Breast epithelium (tissue), 4 donors: Measurements from ENCODE around the gene RAB21. TPM values are rescaled to one million over a fixed set of nuclear protein-coding genes. Genes with fewer than 3 reads are reported as not detected.
"Not testable (repeated sequence)": the region's sequence is repeated elsewhere in the genome, so short reads cannot be mapped to it uniquely, and the experiment has no call there.

Experiments
- DNase-seq, 2 donors: peaks; one replicate each; pipeline ENCODE4 v3.0.0-alpha.2; 2019; ENCODE audit warnings: low spot score in 2 of 2
- H3K27ac ChIP-seq, 2 donors: fragments of 200-600 bp; sonication (generic) in 1 of 2; one replicate each; pipeline ENCODE4 v1.5.1; 2016 to 2019; ENCODE audit warnings: mild to moderate bottlenecking in 1 of 2
- H3K27me3 ChIP-seq, 2 donors: fragments of 200-600 bp; sonication (generic) in 1 of 2; one replicate each; pipeline versions ENCODE4 v1.5.1 to v1.6.0; 2017 to 2019; ENCODE audit warnings: control low read depth in 1 of 2, mild to moderate bottlenecking in 1 of 2
- H3K36me3 ChIP-seq: fragments of 200-600 bp; one replicate; pipeline ENCODE4 v1.5.1; 2019
- H3K4me1 ChIP-seq, 2 donors: fragments of 200-600 bp; sonication (generic); one replicate each; pipeline ENCODE4 v1.5.1; 2016 to 2019; ENCODE audit warnings: control low read depth in 1 of 2
- H3K4me3 ChIP-seq, 3 donors: fragments of 200-600 bp; sonication (generic); 1 replicate in 2 of 3; 2 replicates in 1 of 3; pipeline ENCODE4 v1.5.1; 2016 to 2019; ENCODE audit warnings: mild to moderate bottlenecking in 3 of 3, moderate library complexity in 2 of 3
- H3K9me3 ChIP-seq, 2 donors: fragments of 200-600 bp; sonication (generic) in 1 of 2; one replicate each; pipeline ENCODE4 v1.5.1; 2016 to 2019; ENCODE audit warnings: control low read depth in 1 of 2
- POLR2A ChIP-seq: fragments of 450-650 bp; IDR thresholded peaks from one replicate; pipeline ENCODE4 v1.6.1; 2016; ENCODE audit warnings: antibody characterized with exemption, mild to moderate bottlenecking, moderate library complexity
- POLR2AphosphoS5 ChIP-seq, 3 donors: sonication (generic); formaldehyde crosslinking; IDR thresholded peaks; one replicate each; pipeline ENCODE4 v1.6.1; 2017; ENCODE audit warnings: antibody characterized with exemption in 3 of 3
- intact Hi-C: fragments of 100-400 bp; cut with DNase I; formaldehyde crosslinking; loops from one replicate; pipeline ENCODE4 v1.15.1; 2023; ENCODE audit warnings: low total_unique reads
- total RNA-seq, 3 donors: library from RNA; depleted of rRNA; stranded (reverse); fragments of >200 nt; gene quantifications; one replicate each; pipeline ENCODE4 v1.1.0, GENCODE V29; 2016
- TF ChIP-seq, protein P1 (sequence below), 3 donors: fragments of 450-650 bp; IDR thresholded peaks; one replicate each; pipeline ENCODE4 v1.5.1; 2016 to 2017; ENCODE audit warnings: antibody characterized with exemption in 3 of 3, mild to moderate bottlenecking in 3 of 3, moderate library complexity in 3 of 3

Gene RAB21
- total RNA-seq, 3 donors from 2014 or later: 22.1 to 26.9 (median 22.6) TPM

DNA sequence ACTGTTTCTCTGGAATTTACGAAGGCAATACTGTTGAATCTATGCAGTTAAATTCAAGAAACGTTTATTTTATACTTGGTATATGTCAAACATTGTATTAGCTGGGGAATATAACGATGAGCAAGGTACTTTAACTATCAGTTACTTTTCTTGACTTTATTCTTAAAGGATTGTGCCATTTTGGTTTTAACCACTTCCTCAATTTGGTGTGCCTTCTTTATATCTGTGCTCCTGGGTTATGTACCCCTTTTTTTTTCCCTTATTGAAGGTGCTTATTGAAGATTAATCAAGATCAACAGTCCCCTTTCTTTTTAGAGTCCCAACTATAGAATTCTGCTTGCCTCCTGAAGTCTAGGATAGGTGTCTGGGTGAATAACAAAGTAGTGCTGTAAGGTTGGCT lies 5.8 kb downstream of the RAB21 start:
- H3K27ac ChIP-seq: no peak overlapping the region
- intact Hi-C loops: no loop called here
- no peaks in the 10 kb centered on the region for H3K4me1 ChIP-seq
- peaks cover 0 to 13% of the 10 kb centered on the region in 2 donors for H3K9me3 ChIP-seq
- DNase-seq: no peak
- no peak overlapping the region for H3K4me3 ChIP-seq
- H3K27me3 ChIP-seq: no peaks in the 10 kb centered on the region
- H3K36me3 ChIP-seq: no peaks in the 10 kb centered on the region
- TF ChIP-seq, protein P1, sequence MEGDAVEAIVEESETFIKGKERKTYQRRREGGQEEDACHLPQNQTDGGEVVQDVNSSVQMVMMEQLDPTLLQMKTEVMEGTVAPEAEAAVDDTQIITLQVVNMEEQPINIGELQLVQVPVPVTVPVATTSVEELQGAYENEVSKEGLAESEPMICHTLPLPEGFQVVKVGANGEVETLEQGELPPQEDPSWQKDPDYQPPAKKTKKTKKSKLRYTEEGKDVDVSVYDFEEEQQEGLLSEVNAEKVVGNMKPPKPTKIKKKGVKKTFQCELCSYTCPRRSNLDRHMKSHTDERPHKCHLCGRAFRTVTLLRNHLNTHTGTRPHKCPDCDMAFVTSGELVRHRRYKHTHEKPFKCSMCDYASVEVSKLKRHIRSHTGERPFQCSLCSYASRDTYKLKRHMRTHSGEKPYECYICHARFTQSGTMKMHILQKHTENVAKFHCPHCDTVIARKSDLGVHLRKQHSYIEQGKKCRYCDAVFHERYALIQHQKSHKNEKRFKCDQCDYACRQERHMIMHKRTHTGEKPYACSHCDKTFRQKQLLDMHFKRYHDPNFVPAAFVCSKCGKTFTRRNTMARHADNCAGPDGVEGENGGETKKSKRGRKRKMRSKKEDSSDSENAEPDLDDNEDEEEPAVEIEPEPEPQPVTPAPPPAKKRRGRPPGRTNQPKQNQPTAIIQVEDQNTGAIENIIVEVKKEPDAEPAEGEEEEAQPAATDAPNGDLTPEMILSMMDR (IDR thresholded peaks at IDR 0.05): no peak
- no peak for TF ChIP-seq POLR2AphosphoS5 (IDR thresholded peaks at IDR 0.05)
- TF ChIP-seq POLR2A: no peak

GRCh38 chr12:71761354-71761753 lies 6.7 kb downstream of the RAB21 start:
- H3K4me3 ChIP-seq, H3K27ac ChIP-seq, H3K4me1 ChIP-seq, H3K36me3 ChIP-seq, DNase-seq, intact Hi-C loops, H3K27me3 ChIP-seq: not testable (repeated sequence)
- peaks cover 0 to 13% of the 10 kb centered on the region in 2 donors for H3K9me3 ChIP-seq

DNA sequence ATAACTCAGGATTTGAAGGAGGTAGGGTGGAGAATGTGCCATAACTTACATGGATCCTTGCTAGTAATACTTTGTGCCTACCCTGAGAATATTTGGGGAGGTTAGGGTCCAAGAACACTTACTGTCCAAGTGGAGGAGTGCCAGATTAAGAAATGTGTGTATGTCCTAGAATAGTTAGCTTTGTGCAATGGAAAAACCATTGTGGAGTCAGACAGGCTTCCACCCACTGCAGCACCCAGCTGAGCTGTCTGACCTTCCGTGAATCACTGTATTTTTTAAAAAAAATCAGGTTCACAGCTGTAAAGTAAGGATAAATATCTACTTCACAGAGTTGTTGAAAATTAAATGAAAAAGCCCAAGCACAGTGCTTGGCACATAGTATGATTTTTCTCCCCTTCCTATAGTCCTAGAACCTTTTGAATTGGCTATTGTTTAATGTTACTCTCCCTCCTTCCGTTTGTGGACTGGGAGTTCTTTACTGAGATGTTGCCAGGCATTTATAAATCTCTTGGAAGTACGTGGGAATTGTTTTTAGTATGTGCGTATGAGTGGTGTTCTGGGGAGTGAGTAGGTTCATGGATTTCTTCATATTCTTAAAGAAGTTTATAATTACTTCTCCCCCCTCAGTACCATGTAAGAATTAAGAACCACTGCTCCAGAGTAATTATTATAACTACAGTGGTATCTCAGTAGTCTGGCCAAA lies 9.2 kb downstream of the RAB21 start:
- Histone ChIP-seq H3K36me3 (no peaks in the 10 kb centered on the region), H3K4me3 (no peak overlapping the region), H3K9me3 (peaks cover 0 to 13% of the 10 kb centered on the region in 2 donors), H3K4me1 (no peaks in the 10 kb centered on the region), H3K27ac (peak overlapping the region; percentile 19 to 38), H3K27me3 (no peaks in the 10 kb centered on the region)
- DNase-seq: no peak
- TF ChIP-seq, protein P1 (IDR thresholded peaks at IDR 0.05): no peak
- TF ChIP-seq POLR2A: no peak
- TF ChIP-seq POLR2AphosphoS5 (IDR thresholded peaks at IDR 0.05): no peak
- intact Hi-C loops: no loop called here

GRCh38 chr12:71764587-71765321 lies 10.1 kb downstream of the RAB21 start:
- H3K36me3 ChIP-seq: no peaks in the 10 kb centered on the region
- no peaks in the 10 kb centered on the region for H3K4me1 ChIP-seq
- no peak overlapping the region for H3K27ac ChIP-seq
- no peaks in the 10 kb centered on the region for H3K27me3 ChIP-seq
- DNase-seq: no peak
- TF ChIP-seq, protein P1 (IDR thresholded peaks at IDR 0.05): no peak
- no peak for TF ChIP-seq POLR2AphosphoS5 (IDR thresholded peaks at IDR 0.05)
- no peak for TF ChIP-seq POLR2A
- peaks cover 0 to 11% of the 10 kb centered on the region in 2 donors for H3K9me3 ChIP-seq
- H3K4me3 ChIP-seq: no peak overlapping the region
- intact Hi-C loops: no loop called here

- DNase-seq: no peak
- Histone ChIP-seq H3K27me3 (no peaks in the 10 kb centered on the region), H3K27ac (no peak overlapping the region), H3K4me1 (no peaks in the 10 kb centered on the region), H3K4me3 (no peak overlapping the region), H3K9me3 (no peaks in the 10 kb centered on the region), H3K36me3 (no peaks in the 10 kb centered on the region)
- intact Hi-C loops: no loop called here
- TF ChIP-seq, protein P1 (IDR thresholded peaks at IDR 0.05): no peak
- no peak for TF ChIP-seq POLR2A
- TF ChIP-seq POLR2AphosphoS5 (IDR thresholded peaks at IDR 0.05): no peak
These were observed 11.5 kb downstream of the RAB21 start for GRCh38 chr12:71766202-71766601.
